Measurements from ENCODE around the gene CACNA1C.

The CACNA1C gene

DNA sequence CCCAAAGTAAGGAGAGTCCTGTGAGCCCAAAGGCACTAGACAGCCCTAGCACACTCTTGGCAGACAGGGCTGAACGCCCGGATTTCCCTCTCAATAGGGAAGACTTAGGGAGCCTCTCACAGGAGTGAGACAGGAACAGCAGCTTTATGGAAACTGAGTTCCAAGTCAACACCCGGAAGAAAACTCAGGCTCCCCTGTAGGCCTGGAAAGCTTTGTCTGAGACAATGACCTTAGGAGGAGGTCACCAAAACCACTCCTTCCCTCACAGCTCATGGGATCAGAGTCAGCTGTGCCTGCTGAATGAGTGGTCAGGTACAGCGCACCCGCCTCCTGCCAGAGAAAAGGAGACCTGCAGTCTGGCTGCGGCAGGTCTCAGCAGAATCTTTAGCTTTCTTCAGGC lies 229.5 kb downstream of the CACNA1C start:
- DNase-seq (ENCODE audit: low read depth in 2 of 2) = no peak

DNA sequence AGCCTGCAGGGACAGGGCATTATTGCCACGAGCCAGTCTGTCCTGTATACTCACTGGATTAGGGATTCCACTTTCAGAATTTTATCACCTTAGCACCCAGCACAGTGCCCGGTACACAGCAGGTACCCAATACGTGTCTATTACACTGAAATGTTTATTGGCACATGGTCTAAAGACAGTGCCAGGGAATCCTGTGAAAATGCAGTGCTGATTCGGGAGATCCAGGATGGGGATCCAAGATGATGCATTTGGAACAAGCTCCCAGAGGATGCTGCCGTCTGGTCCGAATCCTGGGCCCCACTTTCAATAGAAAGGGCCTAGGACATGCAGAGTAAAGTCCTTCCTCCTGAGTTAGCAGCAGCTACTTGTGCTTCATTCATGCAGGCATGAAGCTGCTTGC lies 230.7 kb downstream of the CACNA1C start:
- DNase-seq (ENCODE audit: low read depth in 2 of 2) = no peak

DNA sequence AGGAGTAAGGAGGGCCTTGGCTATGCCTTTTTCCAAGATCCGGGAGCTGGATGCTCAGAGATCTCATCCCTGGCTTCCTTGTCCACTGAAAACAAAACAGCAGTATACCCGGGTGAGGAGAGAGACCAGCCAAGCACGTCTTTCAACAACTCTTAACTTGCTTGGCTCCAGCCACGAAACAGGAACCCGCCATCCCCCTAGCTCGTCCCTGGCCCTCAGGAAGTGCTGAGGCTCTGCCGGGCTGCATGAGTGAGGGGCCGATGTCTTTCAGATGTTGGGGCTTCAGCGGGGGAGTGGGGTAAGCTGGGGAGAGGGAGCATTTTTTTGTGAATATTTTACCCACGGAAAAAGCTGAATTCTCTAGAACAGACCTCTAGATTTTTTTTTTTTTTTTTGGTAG lies 231.1 kb downstream of the CACNA1C start:
- DNase-seq (ENCODE audit: low read depth in 2 of 2) = no peak

DNA sequence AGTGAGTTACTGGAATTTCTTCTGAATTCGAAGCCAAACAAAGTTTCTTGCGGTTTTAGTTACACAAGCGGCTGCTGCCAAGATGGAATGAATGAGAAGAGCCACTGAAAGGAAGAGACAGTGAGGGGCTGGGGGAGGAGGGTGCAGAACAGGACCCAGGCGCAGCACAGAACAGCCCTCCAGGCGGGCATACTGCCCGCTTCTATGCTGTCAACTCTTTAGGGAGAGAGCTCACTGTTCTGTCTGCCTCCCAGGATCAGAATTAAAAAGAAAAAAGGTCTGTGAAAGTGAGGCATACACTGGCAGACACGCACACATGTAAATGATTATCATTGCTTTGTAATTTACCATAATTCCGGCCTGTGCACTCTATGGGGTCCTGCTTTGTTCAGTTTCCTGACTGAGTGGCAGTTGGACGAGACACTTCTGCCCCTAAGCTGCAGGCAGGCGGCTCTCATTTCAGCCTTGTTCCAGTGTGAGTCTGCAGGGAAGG lies 231.6 kb downstream of the CACNA1C start:
- DNase-seq (ENCODE audit: low read depth in 2 of 2) = peak; percentile 95 to 96

DNA sequence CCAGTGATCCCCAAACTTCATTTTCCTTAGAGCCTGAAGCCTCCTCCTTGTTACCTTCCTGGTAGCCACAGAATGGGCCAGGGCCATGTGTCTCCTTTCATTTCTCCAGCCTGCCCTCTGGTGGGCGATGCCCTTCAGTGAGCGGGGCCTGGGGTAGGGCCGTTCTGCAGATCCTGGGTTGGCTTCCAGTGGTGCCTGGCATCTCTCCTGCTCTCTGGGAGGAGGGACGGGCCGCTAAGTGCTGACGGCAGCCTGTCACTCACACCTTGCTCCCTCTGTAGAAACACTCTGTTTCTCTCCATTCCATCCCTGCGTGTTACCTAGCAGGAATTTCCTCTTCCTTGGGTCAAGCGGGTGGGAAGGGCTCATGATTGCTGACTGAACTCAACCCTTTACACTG lies 232.1 kb downstream of the CACNA1C start:
- no peak for DNase-seq (ENCODE audit: low read depth in 2 of 2)

DNA sequence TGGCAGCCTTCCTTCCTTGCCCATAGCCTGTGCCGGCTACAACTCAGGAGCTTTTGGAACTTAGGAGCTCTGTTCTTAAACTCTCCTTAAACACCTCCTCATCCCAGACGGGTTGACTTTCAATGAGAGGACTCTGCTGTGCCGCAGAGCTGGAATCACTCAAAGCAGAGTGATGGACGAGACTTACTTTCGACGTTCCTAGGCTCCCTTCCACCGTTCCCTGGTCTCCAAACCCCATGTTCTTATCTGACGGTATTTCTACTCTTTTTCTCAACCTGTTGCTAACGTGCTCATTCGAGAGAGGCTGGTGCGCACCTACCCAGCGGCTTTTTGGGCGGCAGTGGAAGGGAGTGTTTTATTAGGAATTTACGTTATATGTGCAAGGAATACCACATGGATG lies 232.7 kb downstream of the CACNA1C start:
- DNase-seq (ENCODE audit: low read depth in 2 of 2) = no peak

DNA sequence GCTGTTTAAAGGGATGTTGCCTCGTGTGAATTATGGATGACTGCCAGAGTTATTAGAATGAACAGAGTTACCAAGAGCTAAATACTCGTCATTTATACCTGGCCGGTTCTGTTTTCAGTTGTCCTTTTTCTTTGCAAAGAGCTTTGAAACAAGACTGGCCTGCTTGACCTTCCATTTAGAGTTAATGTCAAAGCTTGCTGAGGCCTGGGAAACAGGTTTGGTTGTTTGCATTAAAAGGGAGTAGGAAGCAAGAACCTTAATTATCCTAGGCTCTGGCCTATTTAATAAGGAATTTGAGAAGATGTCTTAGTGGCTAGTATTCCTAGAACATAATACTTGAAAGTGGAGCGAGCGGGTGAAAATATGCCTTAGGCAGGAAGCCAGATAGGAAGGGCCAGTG lies 233.3 kb downstream of the CACNA1C start:
- DNase-seq (ENCODE audit: low read depth in 2 of 2) = no peak

DNA sequence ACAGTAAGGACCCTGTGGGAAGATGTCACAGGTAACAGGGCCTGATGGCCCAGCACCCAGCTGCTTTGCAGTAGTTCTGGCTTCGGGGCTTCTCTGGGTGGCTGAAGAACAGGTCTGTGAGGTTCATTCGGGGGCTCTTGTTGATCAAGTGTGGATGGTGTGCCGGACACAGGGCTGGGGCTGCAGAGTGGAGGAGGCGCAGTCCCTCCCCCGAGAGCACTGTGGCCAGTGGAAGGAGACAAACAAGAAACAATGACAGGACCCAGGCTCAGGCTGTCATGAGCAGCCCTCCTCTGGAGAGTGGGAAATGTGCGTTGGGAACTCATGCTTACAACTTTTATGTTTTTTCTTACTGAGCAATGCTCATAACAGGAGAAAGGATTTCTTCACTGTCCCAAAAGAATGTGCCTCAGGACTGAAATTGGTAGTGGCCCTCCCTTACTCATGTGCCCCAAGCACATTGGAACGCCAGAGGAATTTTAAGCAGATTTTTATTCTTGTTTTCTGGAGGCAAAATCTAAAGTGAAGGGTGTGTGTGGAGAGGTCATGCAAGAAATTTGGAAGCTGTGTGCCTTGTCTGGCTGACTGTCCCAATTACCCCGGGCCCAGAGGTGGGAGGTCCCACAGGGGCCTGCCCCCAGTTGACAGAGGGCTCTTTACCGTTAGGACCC lies 233.8 kb downstream of the CACNA1C start:
- DNase-seq (ENCODE audit: low read depth in 2 of 2) = no peak

DNA sequence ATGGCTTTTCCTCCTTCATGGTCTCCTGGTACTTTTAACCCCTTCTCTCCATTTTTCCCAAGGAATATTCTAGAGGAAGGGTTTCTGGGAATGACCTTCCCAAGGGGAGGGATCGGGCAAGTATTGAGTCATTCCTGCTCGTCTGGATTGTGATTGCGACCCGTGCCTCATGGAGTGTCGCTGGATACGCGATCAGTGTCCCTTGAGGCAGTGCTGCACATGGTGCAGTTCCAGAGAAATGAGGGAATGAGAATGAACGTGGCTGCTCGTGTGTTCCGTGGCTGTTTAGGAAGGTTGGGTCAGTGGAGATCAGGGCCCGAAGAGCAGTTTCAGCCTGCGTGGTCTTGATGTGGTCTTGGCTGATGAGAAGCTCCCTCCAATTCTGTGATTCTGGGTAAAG lies 234.4 kb downstream of the CACNA1C start:
- no peak for DNase-seq (ENCODE audit: low read depth in 2 of 2)

DNA sequence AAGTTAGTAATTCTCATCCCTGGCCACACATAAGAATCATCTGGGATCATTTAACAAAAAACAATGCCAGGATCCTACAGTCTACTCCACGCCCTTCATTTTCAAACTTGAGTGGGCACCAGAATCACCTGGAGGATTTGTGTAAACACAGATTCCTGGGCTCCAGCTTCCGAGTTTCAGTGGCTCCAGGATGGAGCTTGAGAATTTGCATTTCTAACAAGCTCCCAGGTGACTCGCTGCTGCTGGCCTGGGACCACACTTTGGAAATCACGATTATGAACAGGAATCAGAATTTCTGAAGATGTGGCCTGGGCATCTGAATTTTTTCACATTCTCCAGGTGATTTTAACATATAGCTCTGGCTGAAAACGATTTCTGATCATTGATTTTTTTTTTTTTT lies 234.8 kb downstream of the CACNA1C start:
- DNase-seq (ENCODE audit: low read depth in 2 of 2) = no peak

DNA sequence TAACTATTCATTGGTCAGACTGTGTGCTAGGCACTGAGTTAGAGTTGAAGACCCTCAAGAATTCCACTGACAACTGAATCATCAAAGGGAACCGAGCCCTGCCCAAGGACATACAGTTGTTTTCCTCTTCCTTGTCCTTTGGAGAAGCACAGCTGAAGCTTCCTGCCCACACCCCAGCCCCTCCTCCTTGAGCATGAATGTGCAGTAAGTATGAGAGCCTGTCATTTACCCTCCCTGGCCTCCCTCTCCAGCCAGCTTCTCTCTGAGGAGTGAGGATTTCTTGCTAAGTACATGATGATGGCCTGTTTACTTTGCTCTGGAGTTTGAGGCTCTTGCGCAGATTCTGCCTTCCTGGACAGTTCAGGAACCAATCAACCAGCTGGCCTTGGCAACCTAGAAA lies 235.2 kb downstream of the CACNA1C start:
- DNase-seq (ENCODE audit: low read depth in 2 of 2) = no peak

DNA sequence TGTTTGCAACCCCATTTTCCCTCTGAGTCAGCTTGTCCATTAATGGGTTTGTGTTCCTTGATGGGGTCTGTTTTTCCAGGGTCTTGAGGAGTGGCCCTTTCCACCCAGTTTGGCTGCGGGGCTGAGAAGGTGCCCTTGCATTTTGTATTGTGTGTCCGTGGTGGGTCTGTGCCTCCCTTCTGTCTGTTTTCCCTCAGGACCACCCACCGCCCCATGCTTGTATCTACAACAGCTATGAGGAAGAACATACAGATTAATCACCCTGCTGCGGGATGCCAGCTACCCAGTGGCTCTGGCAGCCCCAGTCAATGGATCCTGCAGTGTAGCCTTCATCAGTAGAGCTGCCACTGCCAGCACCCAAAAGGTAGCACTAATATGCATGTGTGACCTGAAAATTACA lies 235.7 kb downstream of the CACNA1C start:
- DNase-seq (ENCODE audit: low read depth in 2 of 2) = no peak

DNA sequence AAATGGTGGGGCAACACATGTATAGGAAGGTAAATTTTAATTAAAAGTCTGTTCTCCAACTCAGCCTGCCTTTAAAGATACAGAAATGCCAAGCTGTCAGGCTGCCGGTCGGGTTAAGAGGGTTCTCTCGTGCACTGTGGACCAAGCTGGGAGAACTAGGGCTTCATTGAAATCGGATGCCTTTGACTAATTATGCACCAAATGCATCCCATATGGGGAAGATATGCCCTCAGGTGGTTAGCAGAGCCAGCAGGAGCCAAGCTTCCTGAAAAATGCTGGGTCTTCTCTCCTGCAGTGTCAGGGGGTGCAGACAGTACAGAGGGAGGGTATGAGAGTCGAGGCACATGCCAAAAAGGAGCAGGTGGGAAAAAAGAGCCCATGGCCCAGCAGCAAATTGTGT lies 236.1 kb downstream of the CACNA1C start:
- no peak for DNase-seq (ENCODE audit: low read depth in 2 of 2)

DNA sequence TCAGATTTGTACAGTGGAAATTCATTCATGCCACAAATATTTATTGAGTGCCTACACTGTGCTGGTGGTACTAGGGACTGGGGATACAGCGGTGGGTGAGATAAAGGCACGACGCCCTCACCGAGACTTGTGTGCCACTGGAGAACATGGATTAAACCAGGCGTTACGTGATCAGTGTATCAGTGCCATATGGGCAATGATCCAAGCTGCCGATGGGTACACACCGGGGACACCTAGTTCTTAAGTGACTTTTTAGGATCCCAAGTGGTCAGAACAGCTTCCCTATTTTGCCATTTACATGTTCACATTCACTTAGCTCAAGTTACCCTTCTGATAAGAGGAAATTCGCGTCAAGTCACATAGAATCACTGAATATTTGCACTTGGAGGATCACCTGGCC lies 236.7 kb downstream of the CACNA1C start:
- DNase-seq (ENCODE audit: low read depth in 2 of 2) = no peak

DNA sequence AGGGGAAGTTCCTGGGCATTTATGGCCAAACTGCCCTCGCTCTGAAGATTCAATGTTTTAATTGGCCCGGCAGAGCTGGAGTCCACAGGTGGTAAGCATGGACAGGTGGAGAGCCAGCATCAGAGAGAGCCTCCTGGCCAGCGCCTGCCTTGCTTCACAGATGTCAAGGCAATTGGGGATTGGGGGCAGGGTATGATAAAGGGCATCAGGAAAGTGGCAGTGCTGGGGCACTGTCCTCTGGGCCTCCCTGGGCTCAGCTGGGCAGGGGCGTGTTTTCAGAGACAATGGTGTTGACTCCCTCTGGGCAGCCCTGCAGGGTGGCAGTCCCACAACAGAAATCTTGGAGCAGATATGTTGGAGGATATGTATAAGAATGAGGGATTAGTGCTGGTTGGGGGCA lies 237.3 kb downstream of the CACNA1C start:
- no peak for DNase-seq (ENCODE audit: low read depth in 2 of 2)

DNA sequence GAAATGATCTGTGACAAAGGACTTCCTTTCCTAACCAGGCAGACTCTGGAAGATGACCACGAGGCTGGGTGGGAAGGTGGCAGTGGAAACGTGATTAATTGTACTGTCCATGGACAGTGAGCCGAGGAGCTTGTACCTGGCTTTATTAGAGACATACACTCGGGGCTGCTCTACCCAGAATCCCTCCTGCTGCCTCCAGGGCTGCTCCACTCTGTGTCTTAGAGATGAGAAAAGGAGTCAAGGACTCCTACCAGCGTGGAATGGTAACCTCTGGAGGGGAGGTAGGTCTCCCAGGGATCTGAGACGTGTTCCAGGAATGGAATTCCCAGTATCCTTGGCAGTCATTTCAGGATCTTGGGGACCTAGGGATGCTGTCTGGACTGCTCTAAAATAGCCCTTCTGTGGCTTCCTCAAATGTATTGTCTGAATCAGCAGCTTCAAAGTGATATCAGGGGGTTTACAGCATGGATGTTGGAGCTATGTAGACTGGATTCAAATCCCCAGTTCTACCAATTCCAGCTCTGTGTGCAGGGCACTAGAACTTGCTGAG lies 237.8 kb downstream of the CACNA1C start:
- no peak for DNase-seq (ENCODE audit: low read depth in 2 of 2)

DNA sequence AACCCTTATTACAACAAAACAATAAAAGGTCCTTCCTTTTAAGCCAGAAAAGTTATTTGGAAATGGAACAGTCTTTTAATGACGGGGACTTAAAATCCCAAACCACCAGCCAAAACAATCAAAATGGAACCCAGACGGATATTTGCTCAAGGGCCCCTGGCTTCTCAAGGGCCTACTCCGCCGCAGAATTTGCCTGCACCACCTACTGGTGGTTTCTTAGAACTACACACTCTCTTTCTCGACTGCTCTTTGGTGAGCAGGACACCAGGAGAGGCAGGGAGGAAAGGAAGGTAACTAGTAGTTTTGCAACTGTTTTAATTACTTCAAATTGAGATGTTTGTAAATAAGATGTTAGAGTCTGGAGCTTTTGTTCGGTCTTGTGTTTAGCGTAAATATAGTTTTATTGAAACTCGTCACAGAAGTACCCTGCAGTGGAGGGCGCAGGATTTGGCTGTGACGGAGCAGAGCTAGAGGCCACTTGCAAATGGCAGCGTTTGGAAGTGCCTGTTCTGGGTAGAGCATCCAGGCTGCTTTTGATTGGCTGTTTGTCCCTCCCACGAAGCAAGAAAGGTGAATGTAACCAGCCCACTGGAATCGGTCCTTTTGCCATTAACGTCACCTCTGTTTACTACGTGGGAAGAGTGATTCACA lies 238.5 kb downstream of the CACNA1C start:
- no peak for DNase-seq (ENCODE audit: low read depth in 2 of 2)

DNA sequence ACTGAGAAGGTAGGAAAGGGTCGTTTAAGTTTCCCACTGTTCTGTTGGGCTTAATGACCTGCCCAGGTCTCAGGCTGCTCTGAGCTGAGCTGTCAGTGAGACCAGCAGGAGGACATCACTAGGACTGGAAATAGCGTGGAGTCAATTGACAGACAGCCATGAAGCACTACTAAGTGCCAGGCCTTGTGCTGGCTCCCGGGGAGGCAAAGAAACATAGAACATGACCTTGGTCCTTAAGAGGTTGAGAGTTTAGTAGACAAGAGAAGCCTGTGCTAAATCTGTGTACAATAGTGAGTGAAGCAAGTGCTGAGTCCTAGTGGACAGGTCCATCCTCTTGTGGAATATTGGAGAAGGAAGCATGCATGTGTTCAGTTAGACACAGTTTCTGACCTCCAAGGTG lies 239.2 kb downstream of the CACNA1C start:
- no peak for DNase-seq (ENCODE audit: low read depth in 2 of 2)

DNA sequence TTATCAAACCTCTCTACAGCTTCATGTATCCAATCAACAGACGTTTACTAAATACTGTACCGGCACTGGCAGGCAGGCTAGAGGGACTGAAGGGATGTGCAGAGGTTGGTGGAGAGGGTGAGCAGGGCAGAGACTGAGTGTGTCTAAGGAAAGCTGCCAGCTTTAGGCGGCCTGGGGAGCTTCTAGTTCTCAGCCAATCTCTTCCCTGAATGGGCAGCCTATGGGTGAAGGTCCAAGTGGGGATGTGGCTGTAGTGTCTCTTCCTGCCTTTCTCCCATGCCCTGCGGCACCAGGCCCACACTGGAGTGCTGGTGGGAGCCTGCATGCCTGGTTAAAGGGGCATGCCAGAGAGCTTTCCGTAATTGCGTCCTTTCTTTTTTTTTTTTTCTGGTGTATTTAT lies 239.8 kb downstream of the CACNA1C start:
- no peak for DNase-seq (ENCODE audit: low read depth in 2 of 2)

DNA sequence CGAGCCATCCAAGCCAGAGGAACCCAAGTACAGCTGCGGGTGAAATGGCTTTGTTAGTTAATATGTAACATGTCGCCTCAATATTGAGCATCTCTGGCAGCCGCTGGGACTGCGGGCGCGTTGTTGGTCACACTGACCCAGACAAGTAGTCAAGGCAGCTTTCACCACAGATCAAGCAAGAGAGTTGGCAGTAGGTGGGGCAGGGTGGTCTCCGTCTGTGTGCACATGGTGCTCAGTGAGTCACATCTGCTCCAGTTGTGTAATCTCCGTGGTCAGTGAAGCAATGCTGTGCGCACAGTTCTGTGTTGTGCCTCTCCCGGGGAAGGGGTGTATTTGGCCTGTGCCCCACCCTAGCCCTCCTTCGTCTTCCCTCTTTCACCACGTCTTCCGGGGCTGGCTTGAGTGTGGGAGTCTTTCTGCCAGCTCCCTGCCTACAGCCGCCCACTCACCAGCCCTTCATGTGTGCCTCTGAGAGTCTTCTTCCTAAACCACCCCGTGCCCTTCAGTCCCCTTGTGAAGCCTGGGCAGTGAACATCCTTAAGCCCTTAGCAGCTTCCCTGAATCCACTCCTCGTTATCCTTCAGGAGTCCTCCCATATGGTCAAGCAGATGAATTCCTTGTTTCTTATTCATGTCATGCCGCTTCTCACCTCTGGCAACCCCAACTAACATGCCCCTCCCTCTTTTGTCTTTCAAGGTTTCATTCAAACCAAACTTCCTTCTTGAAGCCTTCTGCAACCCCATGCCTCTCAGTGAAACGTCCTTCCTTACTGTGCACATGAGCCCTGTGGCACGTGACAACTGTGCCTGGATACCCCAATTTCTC lies 242.1 kb downstream of the CACNA1C start:
- DNase-seq (ENCODE audit: low read depth in 2 of 2) = no peak

DNA sequence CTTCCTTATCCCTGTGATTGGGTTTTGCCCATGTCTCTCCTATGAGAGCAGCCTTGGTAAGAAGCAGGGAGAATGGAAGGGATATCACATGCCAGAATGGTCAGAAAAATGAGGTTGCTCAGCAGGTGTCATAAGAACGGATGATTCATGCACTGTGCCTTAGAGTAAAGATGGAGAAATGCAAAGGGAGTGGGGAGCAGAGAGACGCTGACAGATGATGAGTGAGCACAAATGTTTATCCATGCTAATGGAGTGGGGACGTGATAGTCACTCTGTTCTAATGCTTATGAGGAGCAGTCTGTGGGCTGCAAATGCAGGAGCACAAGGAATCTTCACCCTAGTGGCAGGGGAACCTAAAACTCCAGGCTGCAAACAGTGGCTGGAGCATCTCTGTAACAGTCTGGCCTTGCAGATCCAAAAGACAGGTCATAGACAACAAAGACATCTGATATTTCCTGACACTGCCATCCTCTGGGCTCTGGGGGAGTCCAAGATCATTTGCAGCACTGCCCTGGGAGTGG lies 243.2 kb downstream of the CACNA1C start:
- no peak for DNase-seq (ENCODE audit: low read depth in 2 of 2)

DNA sequence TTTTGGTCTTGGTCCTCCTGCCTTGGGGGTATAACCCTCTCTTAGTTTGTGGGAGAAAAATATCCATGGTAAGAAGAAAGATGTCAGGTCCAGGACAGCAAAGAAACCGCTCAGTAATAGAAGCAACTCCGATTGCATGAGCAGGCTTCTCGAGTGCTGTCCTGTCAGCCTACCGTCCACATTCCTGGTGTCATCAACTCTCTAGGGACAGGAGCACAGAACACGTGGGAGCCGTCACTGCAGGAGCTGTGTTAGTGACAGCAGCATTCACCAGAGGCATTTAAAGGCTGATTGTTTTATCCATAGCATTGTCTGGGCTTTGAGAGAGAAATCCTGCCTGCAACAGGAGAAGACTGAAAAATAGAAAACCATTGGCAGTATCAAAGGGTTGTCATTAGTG lies 244.2 kb downstream of the CACNA1C start:
- no peak for DNase-seq (ENCODE audit: low read depth in 2 of 2)
